Glutamatergic neuron (in vitro differentiated cells): Measurements from ENCODE around the gene PTPN3. TPM values are rescaled to one million over a fixed set of nuclear protein-coding genes. Genes with fewer than 3 reads are reported as not detected.

Source experiments
- DNase-seq: peaks from one replicate; pipeline ENCODE4 v3.0.0; 2022
- H3K27ac Mint-ChIP-seq: one replicate; pipeline ENCODE4 v1.8.0; 2020; ENCODE audit warnings: mild to moderate bottlenecking, mixed read lengths, inconsistent platforms; ENCODE audit not compliant: unreplicated experiment
- H3K27me3 Mint-ChIP-seq: one replicate; pipeline ENCODE4 v1.8.0; 2020; ENCODE audit warnings: mild to moderate bottlenecking, moderate library complexity, mixed read lengths, inconsistent platforms; ENCODE audit not compliant: unreplicated experiment
- H3K36me3 Mint-ChIP-seq: one replicate; pipeline ENCODE4 v1.8.0; 2020; ENCODE audit warnings: mild to moderate bottlenecking, mixed read lengths, inconsistent platforms; ENCODE audit not compliant: unreplicated experiment
- H3K4me1 Mint-ChIP-seq: one replicate; pipeline ENCODE4 v1.8.0; 2020; ENCODE audit warnings: mild to moderate bottlenecking, low read depth, mixed read lengths, inconsistent platforms; ENCODE audit not compliant: unreplicated experiment
- H3K4me3 Mint-ChIP-seq: one replicate; pipeline ENCODE4 v1.8.0; 2020; ENCODE audit warnings: mild to moderate bottlenecking, mixed read lengths, inconsistent platforms; ENCODE audit not compliant: unreplicated experiment
- H3K9me3 Mint-ChIP-seq: one replicate; pipeline ENCODE4 v1.8.0; 2020; ENCODE audit warnings: mild to moderate bottlenecking, moderate library complexity, mixed read lengths, inconsistent platforms; ENCODE audit not compliant: unreplicated experiment
- CTCF ChIP-seq: fragments of 200-600 bp; sonication (generic); IDR thresholded peaks from one replicate; pipeline ENCODE4 v1.5.0; 2021; ENCODE audit not compliant: partially characterized antibody, unreplicated experiment
- total RNA-seq: library from RNA; stranded (reverse); fragmentation: NEBNext Ultra II Directional; extraction: Animal tissue kit (Norgen Biotek cat#: 25700); gene quantifications from one replicate; pipeline ENCODE4 v1.2.1, GENCODE V29; 2021; ENCODE audit not compliant: unreplicated experiment

The PTPN3 gene
- total RNA-seq, 1 donor from 2014 or later, result 1.6 TPM

DNA sequence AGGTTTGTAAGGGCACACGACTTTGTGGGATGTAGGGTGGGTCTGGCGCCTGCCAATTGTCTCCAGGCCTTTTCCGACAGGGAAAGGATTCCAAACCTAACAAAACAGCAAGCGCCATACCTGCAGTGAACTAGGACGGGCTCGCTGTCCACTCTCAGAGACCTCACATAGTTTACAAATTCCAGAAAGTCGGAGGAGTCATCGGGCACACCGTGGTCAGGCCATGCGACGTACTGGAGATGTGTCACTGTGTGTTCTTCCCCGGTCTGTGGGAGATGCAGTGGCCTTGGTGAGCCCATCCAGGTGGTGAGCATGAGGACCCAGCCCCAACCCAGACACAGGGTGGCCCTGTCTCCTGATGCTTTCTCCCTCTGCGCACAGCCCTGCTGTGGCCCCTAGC lies 115.9 kb downstream of the PTPN3 start:
- peaks cover 15% of the 10 kb centered on the region for H3K36me3 Mint-ChIP-seq
- H3K27me3 Mint-ChIP-seq, result peaks cover 7% of the 10 kb centered on the region
- DNase-seq, result no peak
- no peak for TF ChIP-seq CTCF
- peaks cover 4% of the 10 kb centered on the region for H3K9me3 Mint-ChIP-seq
- no peak overlapping the region for H3K27ac Mint-ChIP-seq
- H3K4me1 Mint-ChIP-seq, result peaks cover 3% of the 10 kb centered on the region
- no peak overlapping the region for H3K4me3 Mint-ChIP-seq

- no peak for DNase-seq
- no peak overlapping the region for H3K4me3 Mint-ChIP-seq
- peaks cover 11% of the 10 kb centered on the region for H3K36me3 Mint-ChIP-seq
- TF ChIP-seq CTCF, result no peak
- no peak overlapping the region for H3K27ac Mint-ChIP-seq
- H3K9me3 Mint-ChIP-seq, result peaks cover 2% of the 10 kb centered on the region
- H3K4me1 Mint-ChIP-seq, result peaks cover 3% of the 10 kb centered on the region
- H3K27me3 Mint-ChIP-seq, result peaks cover 4% of the 10 kb centered on the region
Measured at GRCh38 chr9:109381011-109381729, 116.9 kb downstream of the PTPN3 start.

DNA sequence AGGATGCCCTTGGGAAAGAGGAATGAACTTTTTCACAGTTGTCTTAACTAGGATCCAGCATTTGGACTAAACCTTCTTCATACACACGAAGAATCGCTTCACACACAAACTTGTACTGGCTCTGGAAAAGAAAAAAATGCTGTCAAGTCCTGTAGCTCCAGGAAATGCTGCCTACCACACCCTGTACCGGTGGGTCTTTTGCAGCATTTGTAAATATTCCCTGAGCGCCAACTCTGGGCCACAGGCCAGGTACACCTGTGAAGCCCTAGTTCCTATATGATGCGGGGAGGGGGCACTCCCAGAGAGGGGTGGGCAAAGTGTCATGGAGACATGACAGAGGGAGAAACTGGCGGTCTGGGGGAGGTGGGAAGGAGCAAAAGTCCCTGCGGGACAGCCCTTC lies 118.6 kb downstream of the PTPN3 start:
- no peak for TF ChIP-seq CTCF

DNA sequence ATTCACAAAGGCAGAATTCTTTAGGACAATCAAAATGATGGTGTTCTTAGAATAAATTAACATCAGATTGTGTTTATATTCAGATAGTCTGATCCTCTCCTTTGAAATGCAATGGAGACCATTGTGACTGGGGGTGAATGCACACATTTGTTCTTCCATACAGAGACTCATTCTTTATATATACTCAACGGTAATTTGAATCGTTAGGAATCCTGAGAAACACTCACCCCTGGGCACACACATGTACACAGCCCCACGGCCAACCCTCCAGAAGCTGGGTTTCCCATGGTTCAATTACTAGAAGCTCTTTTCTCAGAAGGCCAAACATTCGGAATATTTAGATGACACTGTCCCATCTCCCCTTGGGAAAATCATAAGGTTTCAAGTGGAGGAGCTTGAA lies 119.8 kb downstream of the PTPN3 start:
- Mint-ChIP-seq H3K27ac (no peak overlapping the region), H3K36me3 (peaks cover 6% of the 10 kb centered on the region), H3K4me3 (no peak overlapping the region), H3K27me3 (peaks cover 6% of the 10 kb centered on the region), H3K4me1 (no peaks in the 10 kb centered on the region), H3K9me3 (peaks cover 3% of the 10 kb centered on the region)
- no peak for DNase-seq
- no peak for TF ChIP-seq CTCF

More for the DNA sequence above, 118.6 kb downstream of the PTPN3 start:
- Mint-ChIP-seq H3K4me3 (no peak overlapping the region), H3K4me1 (peaks cover 3% of the 10 kb centered on the region), H3K27me3 (peaks cover 5% of the 10 kb centered on the region), H3K9me3 (peaks cover 2% of the 10 kb centered on the region), H3K27ac (no peak overlapping the region), H3K36me3 (peaks cover 6% of the 10 kb centered on the region)
- DNase-seq, result no peak

GRCh38 chr9:109372246-109372645 lies 125.9 kb downstream of the PTPN3 start:
- Mint-ChIP-seq H3K36me3 (no peaks in the 10 kb centered on the region), H3K27me3 (peaks cover 3% of the 10 kb centered on the region), H3K9me3 (peaks cover 5% of the 10 kb centered on the region), H3K27ac (no peak overlapping the region), H3K4me1 (peaks cover 2% of the 10 kb centered on the region), H3K4me3 (no peak overlapping the region)
- no peak for DNase-seq
- no peak for TF ChIP-seq CTCF
